GM18526 (cell line): ENCODE results near the gene MAGI1.

Experiments used
- POLR2A ChIP-seq: IDR thresholded peaks from 3 replicates; pipeline ENCODE4 v1.6.1; 2011; ENCODE audit not compliant: insufficient read length; ENCODE audit errors: extremely low read depth

Gene MAGI1

DNA sequence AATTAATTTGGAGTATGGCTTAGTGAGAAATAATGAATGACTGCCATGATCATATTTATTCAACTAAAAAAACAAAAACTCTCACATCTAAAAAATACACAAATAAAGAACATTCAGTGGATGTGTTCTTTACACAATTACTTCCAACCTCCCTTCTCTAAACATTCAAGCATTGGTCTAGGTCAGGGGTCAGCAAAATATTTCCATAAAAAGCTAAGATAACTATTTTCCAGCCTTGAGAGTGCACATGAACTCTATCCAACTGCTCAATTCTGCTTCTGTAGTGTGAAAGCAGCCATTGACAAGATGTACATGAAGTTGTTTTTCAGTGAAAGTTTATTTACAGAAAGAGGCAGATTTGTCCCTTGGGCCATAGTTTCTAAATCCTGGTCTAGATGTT, 406.3 kb downstream of the MAGI1 start:
- TF ChIP-seq POLR2A: no peak

DNA sequence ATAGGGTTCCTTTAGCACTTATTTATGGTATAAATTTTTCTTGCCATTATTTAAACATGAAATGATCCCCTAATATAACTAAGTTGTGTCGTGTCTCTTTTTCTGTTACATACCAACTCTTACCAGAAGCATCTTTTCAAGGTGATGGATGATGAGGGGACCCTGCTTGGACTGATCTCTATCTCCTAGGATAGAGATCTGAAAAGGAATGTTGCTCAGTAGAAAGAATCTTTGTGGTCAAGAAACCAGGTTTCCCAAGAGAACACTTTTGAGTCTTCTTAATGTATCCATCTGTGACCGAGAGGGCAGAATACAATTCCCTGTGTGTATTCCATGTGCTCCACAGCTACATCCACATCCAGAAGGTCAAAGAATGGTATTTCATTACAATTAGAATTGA, 409.7 kb downstream of the MAGI1 start:
- TF ChIP-seq POLR2A: no peak

DNA sequence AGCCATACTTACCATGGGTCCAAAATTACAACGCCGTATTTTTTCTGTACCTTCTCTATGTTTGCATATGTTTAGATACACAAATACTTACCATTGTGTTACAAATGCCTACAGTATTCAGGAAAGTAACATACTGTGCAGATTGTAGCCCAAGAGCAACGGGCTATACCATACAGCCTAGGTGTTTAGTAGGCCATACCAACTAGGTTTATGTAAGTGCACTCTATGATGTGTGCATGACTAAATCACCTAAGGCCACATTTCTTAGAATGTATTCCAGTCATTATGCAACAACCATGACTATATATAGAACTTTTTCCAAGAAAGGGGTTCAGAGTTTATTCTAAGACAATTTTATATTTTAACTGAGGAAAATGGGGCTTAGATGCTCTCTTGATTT, 411.7 kb downstream of the MAGI1 start:
- TF ChIP-seq POLR2A: no peak

DNA sequence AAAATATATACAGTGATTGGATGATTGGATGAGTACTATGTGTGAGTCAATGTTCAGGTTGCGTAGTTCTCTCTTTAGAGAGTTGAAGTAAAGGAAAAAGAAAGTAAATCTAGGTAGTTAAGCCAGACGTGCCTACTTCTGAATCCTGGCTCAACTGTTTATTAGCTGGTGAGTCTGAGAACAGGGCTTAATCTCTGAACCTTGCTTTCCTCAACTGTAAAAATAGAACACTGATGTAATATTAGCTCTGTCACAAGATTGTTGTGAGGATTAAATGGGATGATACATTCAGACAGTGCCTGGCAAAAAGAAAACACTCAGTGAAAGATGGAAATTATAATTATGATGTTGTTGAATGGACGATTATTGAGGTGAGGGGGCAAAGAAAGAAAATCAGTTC, 413.4 kb downstream of the MAGI1 start:
- no peak for TF ChIP-seq POLR2A

DNA sequence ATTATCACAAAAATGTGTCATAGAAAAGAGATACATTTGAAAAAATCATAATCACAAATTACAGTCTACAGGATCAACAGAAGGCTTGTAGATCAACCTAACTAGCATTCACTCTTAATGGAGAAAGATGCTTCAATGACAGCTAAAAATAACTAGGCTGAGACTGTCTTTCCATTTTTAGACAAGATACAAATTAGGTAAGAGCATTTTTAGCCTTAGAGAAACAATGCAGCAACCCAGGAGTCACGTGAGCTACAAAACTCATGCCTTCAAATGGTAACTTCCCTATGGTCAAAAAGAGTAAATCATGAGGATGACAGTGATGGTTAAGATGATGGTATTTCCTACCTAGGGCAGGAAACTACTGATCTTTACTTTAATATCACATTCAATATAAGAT, 415.4 kb downstream of the MAGI1 start:
- no peak for TF ChIP-seq POLR2A

DNA sequence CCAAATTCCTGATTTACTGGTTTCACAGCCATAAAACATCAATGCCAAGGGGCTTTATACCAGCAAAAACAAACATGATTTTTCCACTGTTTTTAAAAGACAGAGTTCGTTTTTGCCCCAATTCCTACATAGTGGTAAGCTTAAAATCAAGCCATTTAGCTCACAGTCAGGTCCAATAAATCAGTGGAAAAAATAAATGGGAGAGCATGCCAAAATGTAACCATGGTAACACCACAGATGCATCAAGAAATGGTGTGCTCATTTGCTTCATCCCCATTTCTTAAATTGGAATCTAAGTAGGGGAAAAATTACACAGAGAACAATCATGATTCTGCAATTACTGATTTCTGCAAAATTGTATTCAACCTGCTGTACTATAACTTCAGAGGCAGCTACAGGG, 418.8 kb downstream of the MAGI1 start:
- no peak for TF ChIP-seq POLR2A

DNA sequence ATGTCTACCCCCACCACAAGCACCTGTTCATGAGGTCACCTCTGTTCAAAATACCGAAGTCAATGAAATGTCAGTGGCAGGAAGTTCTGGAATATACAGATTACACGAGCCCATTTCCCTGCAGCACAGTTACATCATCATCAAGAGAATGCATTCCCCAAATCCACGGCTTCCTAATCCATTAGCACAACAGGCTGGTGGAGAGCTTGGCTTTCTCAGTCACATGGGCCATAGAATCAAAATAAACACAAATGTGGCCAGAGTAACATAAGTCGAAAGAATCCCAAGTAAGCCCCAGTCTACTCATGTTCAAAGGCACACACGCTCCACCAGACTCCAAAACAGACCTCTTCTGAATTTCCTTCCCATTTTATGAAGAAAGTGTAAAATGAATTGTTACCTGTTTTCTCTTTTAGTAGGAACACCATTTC, 419.3 kb downstream of the MAGI1 start:
- no peak for TF ChIP-seq POLR2A

DNA sequence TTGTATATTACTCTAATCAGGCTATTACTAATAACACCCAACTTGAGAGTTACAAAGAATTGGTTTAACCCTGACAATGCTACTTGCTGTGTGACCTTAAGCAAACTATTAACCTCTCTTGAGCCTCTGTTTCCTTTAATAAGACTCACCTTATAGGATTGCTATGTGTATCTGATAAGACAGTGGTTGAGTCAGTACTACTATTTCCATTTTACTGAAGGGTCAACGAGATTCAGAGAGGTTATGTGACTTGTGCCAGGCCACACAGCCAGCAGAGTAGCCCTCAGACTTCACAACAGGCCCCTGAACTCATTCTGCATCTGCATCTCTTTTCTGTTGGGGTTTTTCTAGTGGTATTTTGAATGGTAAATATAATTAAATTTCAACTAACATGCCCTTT, 420.1 kb downstream of the MAGI1 start:
- no peak for TF ChIP-seq POLR2A

DNA sequence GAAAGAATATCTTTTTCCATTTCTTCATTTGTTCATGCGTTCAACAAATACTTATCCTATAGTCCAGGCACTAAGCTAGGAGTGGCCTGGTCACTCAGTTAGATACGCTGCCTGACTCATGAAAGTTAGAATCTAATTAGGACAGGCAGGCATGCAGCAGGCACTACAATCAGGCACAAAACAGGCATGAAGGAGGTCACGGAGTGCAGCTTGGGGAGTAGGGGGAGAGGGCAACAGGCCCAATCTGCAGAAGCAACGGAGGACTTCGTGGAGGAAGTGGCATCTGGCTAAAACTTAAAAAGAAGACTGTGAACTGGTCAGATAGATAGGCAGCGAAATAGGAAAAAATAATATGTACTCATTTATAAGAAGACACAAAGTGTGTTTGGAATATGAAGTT, 420.9 kb downstream of the MAGI1 start:
- no peak for TF ChIP-seq POLR2A

DNA sequence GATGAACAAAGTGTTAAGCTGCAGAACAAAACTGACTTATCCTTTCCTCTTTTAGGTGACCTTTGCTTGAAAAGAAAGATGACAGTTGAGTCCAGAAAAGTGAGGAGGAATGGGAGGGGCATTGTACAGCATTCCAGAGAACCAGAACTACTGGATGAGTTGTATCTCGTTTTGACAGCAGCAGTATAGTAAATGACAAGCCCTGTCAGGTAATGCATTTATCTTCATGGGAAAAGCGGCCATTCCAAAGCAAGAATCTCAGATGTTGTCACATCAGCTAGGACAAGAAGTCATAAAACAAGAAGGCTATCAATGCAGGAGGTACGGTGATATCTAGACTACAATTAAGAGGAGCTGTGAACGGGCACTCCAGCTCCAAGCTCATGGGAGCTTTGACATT, 421.5 kb downstream of the MAGI1 start:
- no peak for TF ChIP-seq POLR2A

DNA sequence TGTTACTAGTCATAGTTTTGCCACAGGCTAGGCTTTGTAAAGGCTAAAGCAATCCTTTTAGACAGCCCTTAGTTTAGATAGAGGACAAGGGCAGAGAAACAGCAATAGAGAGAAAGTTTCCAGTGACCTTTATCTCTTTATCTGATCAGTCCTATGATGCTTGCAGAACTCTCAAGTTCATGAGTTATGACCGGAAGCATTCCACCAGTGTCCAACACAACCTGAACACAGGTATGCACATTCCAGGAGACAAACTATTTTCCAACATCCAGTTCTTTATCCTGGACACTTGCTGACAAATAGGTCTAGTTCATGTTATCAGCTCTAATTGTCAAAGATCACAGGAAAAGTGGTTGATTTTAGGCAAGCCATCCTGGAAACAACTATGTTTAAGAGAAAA, 422.2 kb downstream of the MAGI1 start:
- no peak for TF ChIP-seq POLR2A

DNA sequence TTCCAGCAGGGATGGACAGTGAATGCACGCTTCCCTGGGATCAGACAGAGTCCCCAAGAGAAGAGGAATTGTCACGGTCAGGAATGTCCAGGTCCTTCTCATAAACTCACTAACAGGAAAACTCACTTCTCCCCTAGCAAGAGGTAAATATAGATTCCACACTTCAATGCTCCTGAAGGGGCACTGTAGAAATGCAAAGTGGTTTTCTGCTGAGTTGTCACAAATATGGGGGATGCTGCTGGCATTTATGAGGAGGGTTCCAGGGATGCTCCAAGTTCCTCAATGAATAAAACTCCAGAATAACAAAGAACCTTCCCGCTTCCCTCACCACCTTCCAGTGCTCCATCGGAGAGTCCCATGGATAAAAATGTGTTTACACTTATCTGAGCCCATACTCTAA, 423.4 kb downstream of the MAGI1 start:
- TF ChIP-seq POLR2A: no peak

DNA sequence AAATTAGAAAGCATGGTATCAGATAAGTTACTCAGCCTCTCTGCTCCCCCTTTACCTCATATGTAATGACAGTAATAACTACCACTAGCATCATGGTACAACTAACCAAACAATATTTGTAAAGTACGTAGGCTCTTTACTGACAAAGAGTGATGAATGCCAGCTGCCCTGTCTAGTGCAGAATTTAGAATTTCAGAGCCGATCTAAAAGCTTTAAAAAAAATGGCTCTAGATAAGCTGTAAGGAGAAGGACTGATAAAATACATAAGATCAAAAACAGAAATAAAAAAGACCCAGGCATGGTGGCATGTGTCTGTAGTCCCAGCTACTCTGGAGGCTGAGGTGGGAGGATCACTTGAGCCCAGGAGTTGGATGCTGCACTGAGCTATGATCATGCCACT, 424.1 kb downstream of the MAGI1 start:
- no peak for TF ChIP-seq POLR2A

DNA sequence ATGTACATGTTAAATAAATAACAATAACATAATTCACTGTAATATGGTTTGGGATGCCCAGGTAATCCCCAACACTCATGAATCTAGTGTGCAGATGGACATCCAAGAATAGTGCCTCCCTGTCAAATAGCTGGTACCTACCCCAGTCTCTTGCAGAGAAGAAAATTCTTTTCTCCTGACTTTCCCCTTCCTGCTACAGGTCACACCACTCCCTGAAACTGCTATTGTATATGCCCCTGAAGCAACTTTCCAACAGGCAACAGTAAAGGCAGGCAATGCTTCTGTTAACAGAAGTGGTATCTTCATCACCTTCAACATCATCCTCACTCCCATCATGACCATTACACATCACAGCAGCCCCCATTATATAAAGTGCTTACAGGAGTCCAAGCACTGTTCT, 431.6 kb downstream of the MAGI1 start:
- no peak for TF ChIP-seq POLR2A

DNA sequence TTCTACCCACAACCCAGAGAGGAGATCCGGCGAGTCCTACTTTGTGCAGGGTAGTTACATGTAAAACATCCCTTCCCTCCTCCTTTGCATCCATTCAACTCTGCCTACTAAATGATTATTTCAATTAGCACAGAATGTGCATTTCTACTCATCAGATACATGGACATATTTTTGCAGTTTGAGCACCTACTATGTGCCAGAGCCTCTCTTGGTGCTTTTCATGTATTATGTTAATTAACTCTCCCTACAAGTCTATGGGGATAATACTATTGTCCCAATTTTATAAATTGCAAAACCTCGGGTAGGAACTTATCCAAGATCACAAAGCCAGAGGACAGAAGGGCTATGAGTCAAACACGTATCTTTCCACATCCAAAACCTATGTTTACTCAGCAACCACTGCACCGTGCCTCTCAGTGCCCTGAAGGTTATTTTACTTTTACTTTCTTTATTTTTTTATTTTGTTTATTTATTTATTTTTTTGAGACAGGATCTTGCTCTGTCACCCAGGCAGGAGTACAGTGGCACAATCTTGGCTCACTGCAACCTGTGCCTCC, 432.8 kb downstream of the MAGI1 start:
- no peak for TF ChIP-seq POLR2A

DNA sequence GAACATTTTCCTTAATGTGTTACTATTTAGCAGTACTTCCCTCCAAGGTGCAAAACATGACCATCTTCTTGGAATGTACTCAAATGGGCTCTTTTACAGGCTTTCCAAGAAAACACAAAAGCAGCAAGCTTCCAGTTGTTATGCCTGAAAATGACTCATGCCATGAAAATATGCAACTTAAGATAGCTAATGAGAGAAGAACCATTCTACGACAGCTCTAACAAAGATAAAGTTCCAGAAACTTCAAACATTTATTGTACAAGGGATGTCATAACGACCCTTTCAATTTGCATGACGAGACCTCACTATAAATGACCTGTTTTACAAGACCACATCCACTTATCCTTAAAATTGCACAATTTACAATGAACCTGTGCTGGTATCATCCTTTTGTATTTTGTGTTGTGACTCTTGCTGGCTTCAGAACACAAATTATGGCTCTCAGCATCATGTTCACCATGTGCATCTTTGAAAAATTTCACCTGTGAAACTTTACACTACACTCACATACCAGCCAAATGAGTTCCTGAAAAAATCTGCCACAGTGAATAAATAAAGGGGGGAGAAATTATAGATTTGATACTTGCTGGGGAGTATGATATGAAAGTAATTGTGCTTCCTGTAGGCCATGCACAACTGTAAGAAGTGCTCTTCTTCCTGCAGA, 433.7 kb downstream of the MAGI1 start:
- no peak for TF ChIP-seq POLR2A

DNA sequence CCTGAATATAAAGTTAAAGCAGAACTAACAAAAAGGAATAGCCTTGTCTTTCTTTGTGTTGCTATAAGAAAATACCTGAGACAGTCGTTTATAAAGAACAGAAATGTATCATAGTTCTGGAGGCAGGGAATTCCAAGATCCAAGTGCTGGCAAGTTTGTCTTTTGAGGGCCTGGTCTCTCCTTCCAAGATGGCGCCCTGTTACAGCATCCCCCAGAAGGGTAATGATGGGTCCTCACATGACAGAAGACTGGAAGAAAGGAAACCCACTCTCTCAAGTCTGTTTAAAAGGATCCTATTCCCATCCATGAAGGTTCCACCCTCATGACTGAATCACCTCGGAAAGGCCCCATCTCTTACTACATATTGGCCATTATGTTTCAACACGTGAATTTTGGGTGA, 435.1 kb downstream of the MAGI1 start:
- no peak for TF ChIP-seq POLR2A
